Panc1 (cell line): ENCODE measurements around the gene SPTBN1. TPM values are rescaled to one million over a fixed set of nuclear protein-coding genes. Genes with fewer than 3 reads are reported as not detected.

Experiments used
- ATAC-seq: fragments of 200-7000 bp; cut with Tn5 transposase; 2 replicates; pipeline ENCODE4 v1.9.1; 2020; ENCODE audit warnings: mild to moderate bottlenecking, moderate library complexity
- BruUV-seq: library from RNA; stranded (reverse); fragments of 400-500 nt; replicated peaks from 2 replicates; lab custom pipeline; 2021; lab: Mats Ljungman, UMichigan
- CTCF ChIA-PET: fragments of 300-600 bp; sonication (Branson Sonifier 250); formaldehyde crosslinking; loops from one replicate; lab custom pipeline; 2022; ENCODE audit warnings: antibody characterized with exemption; lab: Charles Lee
- POLR2A ChIA-PET: fragments of 300-600 bp; sonication (Branson Sonifier 250); formaldehyde crosslinking; loops from one replicate; lab custom pipeline; 2022; ENCODE audit warnings: antibody characterized with exemption; lab: Charles Lee
- DNase-seq: peaks from one replicate; pipeline ENCODE4 v3.0.0-alpha.2; 2010; ENCODE audit warnings: low read depth, low spot score
- H3K27ac ChIP-seq: 2 replicates; pipeline ENCODE4 v1.5.1; 2011; ENCODE audit warnings: mild to moderate bottlenecking, low read length, inconsistent platforms
- H3K27me3 ChIP-seq: fragments of 200-500 bp; sonication (Bioruptor generic); 2 replicates; pipeline ENCODE4 v1.6.0; 2014; ENCODE audit warnings: low read length, inconsistent platforms; ENCODE audit not compliant: control insufficient read depth, insufficient read depth
- H3K36me3 ChIP-seq: fragments of 200-500 bp; sonication (Bioruptor generic); 2 replicates; pipeline ENCODE4 v1.5.1; 2014; ENCODE audit warnings: inconsistent platforms, mild to moderate bottlenecking, low read length, moderate library complexity; ENCODE audit not compliant: control insufficient read depth, insufficient read depth
- H3K4me1 ChIP-seq: 2 replicates; pipeline ENCODE4 v1.5.1; 2011; ENCODE audit warnings: inconsistent platforms, mild to moderate bottlenecking, low read length, moderate library complexity; ENCODE audit not compliant: control insufficient read depth, insufficient read depth
- H3K4me3 ChIP-seq, 2 experiments: 2 replicates each; pipeline ENCODE4 v1.5.1; 2011 to 2012; ENCODE audit warnings: low read depth in 2 of 2, low read length in 2 of 2, mild to moderate bottlenecking in 2 of 2, inconsistent platforms in 1 of 2, moderate library complexity in 1 of 2
- H3K9me3 ChIP-seq: fragments of 200-500 bp; sonication (Bioruptor generic); 2 replicates; pipeline ENCODE4 v1.5.1; 2014; ENCODE audit warnings: low read depth, mild to moderate bottlenecking, inconsistent platforms, low read length, moderate library complexity; ENCODE audit not compliant: control insufficient read depth, insufficient read depth
- CTCF ChIP-seq: fragments of 450-650 bp; IDR thresholded peaks from 2 replicates; pipeline ENCODE4 v1.5.1; 2017; ENCODE audit warnings: mild to moderate bottlenecking
- POLR2AphosphoS5 ChIP-seq: IDR thresholded peaks from 2 replicates; pipeline ENCODE4 v1.6.1; 2012; ENCODE audit warnings: mild to moderate bottlenecking, low read depth, low read length, moderate library complexity
- REST ChIP-seq, 2 experiments: IDR thresholded peaks; 2 replicates each; pipeline ENCODE4 v1.6.1; 2011 to 2012; ENCODE audit warnings: low read depth in 2 of 2, control low read depth in 1 of 2, low read length in 1 of 2, mild to moderate bottlenecking in 1 of 2, moderate library complexity in 1 of 2; ENCODE audit not compliant: insufficient read depth in 1 of 2
- SIN3A ChIP-seq: IDR thresholded peaks from 2 replicates; pipeline ENCODE4 v1.6.1; 2012; ENCODE audit warnings: low read depth, mild to moderate bottlenecking, low read length, moderate library complexity, borderline replicate concordance; ENCODE audit not compliant: insufficient read depth
- TCF7L2 ChIP-seq: IDR thresholded peaks from 2 replicates; pipeline ENCODE4 v1.6.1; 2011; ENCODE audit warnings: mild to moderate bottlenecking, low read depth, low read length, inconsistent platforms
- in situ Hi-C: cut with HindIII; loops from 2 replicates; pipeline ENCODE4 v1.10.0; 2016; ENCODE audit warnings: low sequenced_read_pairs, low pct_unique_long_range_greater_than_20kb
- intact Hi-C: fragments of 100-400 bp; cut with micrococcal nuclease; formaldehyde crosslinking; loops from one replicate; pipeline ENCODE4 v1.10.0; 2022; ENCODE audit not compliant: unreplicated experiment
- total RNA-seq: library from RNA; stranded (reverse); gene quantifications from one replicate; pipeline ENCODE4 v1.2.1, GENCODE V29; 2021; ENCODE audit not compliant: unreplicated experiment

Gene SPTBN1
- total RNA-seq, 1 experiment from 2014 or later = 169 TPM

GRCh38 chr2:54549917-54550518 lies 93.9 kb downstream of the SPTBN1 start:
- H3K4me3 ChIP-seq = no peak overlapping the region
- no peaks in the 10 kb centered on the region for H3K36me3 ChIP-seq
- no peaks in the 10 kb centered on the region for H3K27me3 ChIP-seq
- H3K4me1 ChIP-seq = no peaks in the 10 kb centered on the region; the same call in 1 of the 2 replicates
- no peak for DNase-seq
- POLR2A ChIA-PET = no interaction called here
- intact Hi-C loops = loop anchor here (10.0 kb wide), 1 partner anchor 95 kb away; the partner anchor contains the start of gene SPTBN1
- no peak overlapping the region for H3K27ac ChIP-seq
- ATAC-seq = no peak
- no peaks in the 10 kb centered on the region for H3K9me3 ChIP-seq
- in situ Hi-C loops = no loop called here
- TF ChIP-seq TCF7L2 (no peak), CTCF (no peak), POLR2AphosphoS5 (no peak), REST (IDR thresholded peaks at IDR 0.05; ENCODE audit: insufficient read depth in 1 of 2, low read depth in 2 of 2, low read length in 1 of 2) (no peak), SIN3A (no peak)
- CTCF ChIA-PET = no interaction called here
- no TSS peak for BruUV-seq

GRCh38 chr2:54550547-54550946 lies 94.4 kb downstream of the SPTBN1 start:
- no peak overlapping the region for H3K27ac ChIP-seq
- no peaks in the 10 kb centered on the region for H3K9me3 ChIP-seq
- ATAC-seq = no peak
- BruUV-seq = no TSS peak
- CTCF ChIA-PET = no interaction called here
- intact Hi-C loops (loop anchor here (10.0 kb wide), 1 partner anchor 96 kb away; the partner anchor contains the start of gene SPTBN1), in situ Hi-C loops (no loop called here)
- no peak overlapping the region for H3K4me3 ChIP-seq
- H3K4me1 ChIP-seq = peaks cover 3% of the 10 kb centered on the region
- TF ChIP-seq TCF7L2 (no peak), SIN3A (no peak), REST (IDR thresholded peaks at IDR 0.05; ENCODE audit: insufficient read depth in 1 of 2, low read depth in 2 of 2, low read length in 1 of 2) (no peak), CTCF (no peak), POLR2AphosphoS5 (no peak)
- H3K36me3 ChIP-seq = no peaks in the 10 kb centered on the region
- DNase-seq = no peak
- H3K27me3 ChIP-seq = no peaks in the 10 kb centered on the region
- POLR2A ChIA-PET = no interaction called here
